GM12891 (cell line): Measurements from ENCODE around the gene C1orf50.

Source experiments
- POLR2A ChIP-seq: IDR thresholded peaks from 2 replicates; pipeline ENCODE4 v1.6.1; 2011; ENCODE audit warnings: low read depth, low read length, control low read depth
- POLR2AphosphoS5 ChIP-seq: IDR thresholded peaks from 2 replicates; pipeline ENCODE4 v1.6.1; 2011; ENCODE audit warnings: low read depth, low read length, control low read depth
- TAF1 ChIP-seq: IDR thresholded peaks from 2 replicates; pipeline ENCODE4 v1.6.1; 2011; ENCODE audit warnings: low read depth, low read length, control low read depth

DNA sequence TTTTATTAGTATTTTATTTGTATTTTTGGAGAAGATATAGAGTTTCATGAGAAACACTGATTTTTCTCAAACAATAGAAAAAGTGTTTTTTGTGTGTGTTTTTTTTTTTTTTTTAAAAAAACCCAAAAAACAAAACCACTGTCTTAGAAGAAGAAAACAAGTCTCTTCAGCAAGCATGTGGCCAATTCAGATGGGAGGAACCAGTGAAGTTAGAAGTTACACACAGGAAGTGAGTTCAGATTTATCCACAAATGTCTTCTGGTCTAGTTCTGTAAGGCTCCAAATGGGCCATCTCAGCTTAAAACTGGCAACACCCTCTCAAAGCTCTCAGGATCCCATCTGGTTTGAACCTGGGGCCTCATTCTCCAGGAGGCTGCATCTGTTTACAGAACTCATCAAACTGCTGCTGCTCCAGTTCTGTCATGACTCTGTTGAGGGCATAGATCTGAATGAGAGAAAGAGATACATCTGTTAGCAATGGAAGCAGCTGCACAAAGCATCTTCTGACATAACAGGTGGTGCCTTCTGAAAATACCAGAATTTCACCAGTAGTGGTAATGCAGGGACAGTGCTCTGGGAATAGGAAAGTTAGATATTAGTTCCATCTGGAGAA lies 40.1 kb downstream of the C1orf50 start:
- TF ChIP-seq POLR2AphosphoS5 (no peak), POLR2A (no peak), TAF1 (no peak)
